ENCODE results near the gene RGR. TPM values are rescaled to one million over a fixed set of nuclear protein-coding genes. Genes with fewer than 3 reads are reported as not detected.

RGR gene
- total RNA-seq, 4 donors from 2014 or later: 4.0 TPM; not detected in 3

DNA sequence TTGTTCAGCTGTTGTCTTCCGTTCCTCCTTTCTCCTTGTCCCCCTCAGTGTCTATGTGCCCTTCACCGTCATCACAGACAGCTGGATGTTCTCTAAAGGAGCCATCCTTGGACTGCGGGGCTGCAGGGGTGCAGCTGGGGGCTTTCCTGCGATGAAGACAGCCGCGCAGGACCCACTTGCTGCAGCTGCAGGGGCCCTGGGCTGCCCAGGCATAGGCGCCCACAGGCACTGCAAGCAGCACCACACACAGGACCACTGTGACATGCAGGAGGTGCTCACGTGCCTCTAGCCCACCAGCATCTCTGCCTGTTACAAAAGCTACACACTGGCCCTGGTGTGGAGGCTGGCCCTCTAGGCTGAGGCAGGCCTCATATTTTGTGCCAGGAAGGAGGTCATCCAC is 22.9 kb upstream of the RGR start:
- no peaks in the 10 kb centered on the region for H3K27me3 ChIP-seq
- no peaks in the 10 kb centered on the region for H3K4me1 ChIP-seq
- H3K9me3 ChIP-seq: no peaks in the 10 kb centered on the region
- TF ChIP-seq POLR2A (IDR thresholded peaks at IDR 0.05): no peak
- TF ChIP-seq, protein P1, sequence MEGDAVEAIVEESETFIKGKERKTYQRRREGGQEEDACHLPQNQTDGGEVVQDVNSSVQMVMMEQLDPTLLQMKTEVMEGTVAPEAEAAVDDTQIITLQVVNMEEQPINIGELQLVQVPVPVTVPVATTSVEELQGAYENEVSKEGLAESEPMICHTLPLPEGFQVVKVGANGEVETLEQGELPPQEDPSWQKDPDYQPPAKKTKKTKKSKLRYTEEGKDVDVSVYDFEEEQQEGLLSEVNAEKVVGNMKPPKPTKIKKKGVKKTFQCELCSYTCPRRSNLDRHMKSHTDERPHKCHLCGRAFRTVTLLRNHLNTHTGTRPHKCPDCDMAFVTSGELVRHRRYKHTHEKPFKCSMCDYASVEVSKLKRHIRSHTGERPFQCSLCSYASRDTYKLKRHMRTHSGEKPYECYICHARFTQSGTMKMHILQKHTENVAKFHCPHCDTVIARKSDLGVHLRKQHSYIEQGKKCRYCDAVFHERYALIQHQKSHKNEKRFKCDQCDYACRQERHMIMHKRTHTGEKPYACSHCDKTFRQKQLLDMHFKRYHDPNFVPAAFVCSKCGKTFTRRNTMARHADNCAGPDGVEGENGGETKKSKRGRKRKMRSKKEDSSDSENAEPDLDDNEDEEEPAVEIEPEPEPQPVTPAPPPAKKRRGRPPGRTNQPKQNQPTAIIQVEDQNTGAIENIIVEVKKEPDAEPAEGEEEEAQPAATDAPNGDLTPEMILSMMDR (IDR thresholded peaks at IDR 0.05): no peak
- no peak for DNase-seq
- H3K4me3 ChIP-seq: no peak overlapping the region
- H3K27ac ChIP-seq: no peak overlapping the region
- H3K36me3 ChIP-seq: no peaks in the 10 kb centered on the region

DNA sequence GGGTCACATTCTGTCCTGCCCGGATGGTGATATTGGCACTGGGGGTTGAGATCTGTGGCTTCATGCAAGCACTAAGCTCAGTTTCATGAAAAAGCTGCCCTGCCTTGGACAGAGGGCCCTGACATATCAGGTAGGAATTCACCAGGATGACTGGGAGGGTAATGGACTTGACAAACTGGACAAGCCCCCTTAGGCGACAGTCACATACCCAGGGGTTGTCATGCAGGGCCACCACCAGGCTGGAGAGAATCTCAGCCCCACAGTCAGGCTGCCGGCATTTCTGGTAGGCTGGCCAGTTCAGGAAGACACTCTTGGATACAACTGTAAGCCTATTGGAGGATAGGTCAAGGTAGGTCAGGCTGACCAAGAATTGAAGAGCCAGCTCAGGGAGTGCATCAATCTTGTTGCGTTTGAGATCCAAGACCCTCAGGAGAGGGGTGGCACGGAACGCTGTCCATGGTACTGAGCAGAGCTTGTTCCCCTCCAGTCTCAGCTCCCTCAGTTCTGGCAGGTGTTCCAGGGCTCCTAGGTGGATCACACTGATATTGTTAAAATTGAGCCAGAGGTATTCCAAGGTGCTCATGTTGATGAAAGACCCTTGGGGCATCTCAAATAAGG is 20.3 kb upstream of the RGR start:
- Histone ChIP-seq H3K27ac (no peak overlapping the region), H3K9me3 (no peaks in the 10 kb centered on the region)
- DNase-seq: no peak

DNA sequence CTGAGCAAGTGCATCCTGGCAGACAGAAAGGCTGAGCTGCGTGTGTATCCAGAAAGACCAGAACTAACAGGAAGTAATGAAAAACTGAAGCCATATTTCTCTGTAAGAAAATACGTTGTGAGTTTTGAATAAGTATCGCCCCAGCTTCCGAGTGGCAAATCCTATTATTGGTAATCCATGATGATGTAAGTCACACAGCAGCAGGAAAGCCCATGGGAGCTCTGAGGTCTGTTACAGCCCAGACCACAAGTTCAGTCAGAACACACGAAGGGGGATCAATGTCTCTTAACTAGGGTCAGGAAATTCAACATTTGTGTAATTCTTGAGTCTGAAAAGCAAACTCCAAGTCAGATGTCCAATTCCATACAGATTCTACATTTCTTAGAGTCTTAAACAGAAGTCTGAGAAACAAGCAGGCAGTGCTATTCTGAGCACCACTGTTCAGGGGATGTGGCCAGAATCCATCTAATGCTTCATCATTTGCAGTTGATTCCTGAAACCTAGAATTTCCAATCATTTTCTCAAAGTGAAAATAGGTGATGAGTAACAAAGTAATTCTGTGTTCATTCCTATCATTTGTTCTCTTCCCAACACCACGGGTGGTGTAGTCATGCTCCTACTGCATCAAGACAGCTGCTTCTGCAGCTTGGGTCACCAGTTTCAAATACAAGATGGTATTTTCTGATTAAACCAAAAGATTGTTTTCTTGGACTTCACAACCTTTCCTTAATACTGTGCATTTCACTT is 19.3 kb upstream of the RGR start, which contains the start of gene LRIT2:
TSS of gene LRIT2 (minus strand) at position 118 of the 747 bp plus-strand sequence. CDS start at position 94, 24 bp downstream.
- no peak for DNase-seq
- Histone ChIP-seq H3K27me3 (no peaks in the 10 kb centered on the region), H3K4me1 (no peaks in the 10 kb centered on the region), H3K36me3 (no peaks in the 10 kb centered on the region), H3K27ac (no peak within 1 kb of the TSS), H3K4me3 (no peak within 1 kb of the TSS), H3K9me3 (no peaks in the 10 kb centered on the region)
- TF ChIP-seq POLR2A (IDR thresholded peaks at IDR 0.05): no peak
- TF ChIP-seq, protein P1 (IDR thresholded peaks at IDR 0.05): no peak

More for the DNA sequence above, 20.3 kb upstream of the RGR start:
- H3K4me1 ChIP-seq: no peaks in the 10 kb centered on the region
- no peak for TF ChIP-seq POLR2A (IDR thresholded peaks at IDR 0.05)
- TF ChIP-seq, protein P1 (IDR thresholded peaks at IDR 0.05): no peak
- H3K27me3 ChIP-seq: no peaks in the 10 kb centered on the region
- no peak overlapping the region for H3K4me3 ChIP-seq
- no peaks in the 10 kb centered on the region for H3K36me3 ChIP-seq

DNA sequence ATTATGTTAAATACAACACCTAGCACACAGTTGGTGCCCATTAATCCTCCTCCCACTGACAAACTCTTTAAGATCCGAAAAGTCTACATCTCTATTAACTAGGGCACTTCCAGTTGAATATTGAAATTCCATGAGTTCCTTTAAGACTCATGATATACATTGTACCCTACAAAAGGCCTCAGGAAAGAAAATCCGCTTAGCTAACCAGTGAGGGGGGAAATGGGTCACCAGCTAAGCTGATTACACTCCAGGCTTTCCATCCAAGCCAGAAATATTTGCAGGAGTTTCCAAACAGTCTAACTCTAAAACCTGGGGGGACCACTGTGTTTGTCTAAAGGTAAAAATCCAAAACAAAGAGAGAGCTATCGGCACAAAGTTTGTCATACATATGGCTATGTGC is 18.2 kb upstream of the RGR start:
- no peak for TF ChIP-seq POLR2A (IDR thresholded peaks at IDR 0.05)
- TF ChIP-seq, protein P1 (IDR thresholded peaks at IDR 0.05): no peak
- peaks cover 0 to 3% (median 0%) of the 10 kb centered on the region in 4 donors for H3K9me3 ChIP-seq
- DNase-seq: no peak
- no peaks in the 10 kb centered on the region for H3K4me1 ChIP-seq
- no peaks in the 10 kb centered on the region for H3K27me3 ChIP-seq
- H3K4me3 ChIP-seq: no peak overlapping the region
- H3K27ac ChIP-seq: no peak overlapping the region
- H3K36me3 ChIP-seq: no peaks in the 10 kb centered on the region

DNA sequence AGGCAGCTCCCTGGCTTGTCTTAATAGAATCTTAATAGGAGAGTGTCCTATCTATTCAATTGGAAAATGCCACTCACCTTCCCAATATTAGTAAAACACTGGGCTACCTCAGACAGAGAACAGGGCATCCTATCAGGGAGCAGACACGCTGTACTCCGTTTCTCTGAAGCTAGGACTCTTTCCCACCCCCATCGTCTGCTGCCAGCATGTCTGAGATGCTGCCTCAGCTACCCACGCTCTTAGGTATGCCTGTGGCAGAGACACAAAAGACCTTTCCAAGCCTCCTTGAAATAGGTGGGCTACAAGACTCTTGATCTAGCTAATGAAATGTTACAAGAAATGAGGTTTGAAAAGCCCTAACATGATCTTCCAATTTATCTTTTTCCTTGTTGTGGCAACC is 17.0 kb upstream of the RGR start:
- TF ChIP-seq POLR2A (IDR thresholded peaks at IDR 0.05): no peak
- TF ChIP-seq, protein P1 (IDR thresholded peaks at IDR 0.05): no peak
- DNase-seq: no peak
- no peaks in the 10 kb centered on the region for H3K4me1 ChIP-seq
- peaks cover 0 to 3% (median 0%) of the 10 kb centered on the region in 4 donors for H3K9me3 ChIP-seq
- H3K36me3 ChIP-seq: no peaks in the 10 kb centered on the region
- H3K27me3 ChIP-seq: no peaks in the 10 kb centered on the region
- H3K4me3 ChIP-seq: no peak overlapping the region
- no peak overlapping the region for H3K27ac ChIP-seq

Data from Peyer's patch (tissue), 4 donors.